IMR-90 (cell line): Measurements from ENCODE around the gene ADARB2. TPM values are rescaled to one million over a fixed set of nuclear protein-coding genes. Genes with fewer than 3 reads are reported as not detected.

Experiments used
- ATAC-seq: fragments of 200-7000 bp; cut with Tn5 transposase; 2 replicates; pipeline ENCODE4 v1.9.1; 2020; ENCODE audit warnings: low read depth, mild to moderate bottlenecking, moderate library complexity
- BruUV-seq: library from RNA; stranded (reverse); fragments of 400-500 nt; replicated peaks from 2 replicates; lab custom pipeline; 2021; lab: Mats Ljungman, UMichigan
- CTCF ChIA-PET: fragments of 300-600 bp; formaldehyde crosslinking; extraction: SDS; loops from one replicate; lab custom pipeline; 2021; ENCODE audit warnings: antibody characterized with exemption; lab: Yijun Ruan, JAX
- POLR2A ChIA-PET: fragments of 300-600 bp; sonication (Branson Sonifier 250); formaldehyde crosslinking; loops from one replicate; lab custom pipeline; 2022; ENCODE audit warnings: antibody characterized with exemption; ENCODE audit not compliant: unreplicated experiment; lab: Charles Lee
- DNase-seq: peaks from one replicate; pipeline ENCODE4 v3.0.0; 2013
- H2AFZ ChIP-seq: replicated peaks from 2 replicates; pipeline ENCODE3; 2013; ENCODE audit warnings: low read length, mild to moderate bottlenecking; ENCODE audit not compliant: poor library complexity
- H2AK5ac ChIP-seq: 2 replicates; pipeline ENCODE4 v1.6.1; 2013; ENCODE audit warnings: low read depth, low read length, inconsistent platforms
- H2AK9ac ChIP-seq: replicated peaks from 2 replicates; pipeline ENCODE3; 2013; ENCODE audit warnings: mild to moderate bottlenecking, low read depth, low read length, moderate library complexity; ENCODE audit not compliant: poor library complexity
- H2BK120ac ChIP-seq: 2 replicates; pipeline ENCODE4 v1.6.1; 2013; ENCODE audit warnings: low read depth, low read length, inconsistent platforms
- H2BK15ac ChIP-seq: 3 replicates; pipeline ENCODE4 v1.6.1; 2013; ENCODE audit warnings: low read depth, low read length, inconsistent platforms
- H2BK20ac ChIP-seq: 2 replicates; pipeline ENCODE4 v1.6.1; 2013; ENCODE audit warnings: low read depth, mild to moderate bottlenecking, inconsistent platforms, low read length, moderate library complexity
- H2BK5ac ChIP-seq: 2 replicates; pipeline ENCODE4 v1.6.1; 2013; ENCODE audit warnings: mild to moderate bottlenecking, low read depth, low read length, inconsistent platforms; ENCODE audit not compliant: poor library complexity, severe bottlenecking
- H3K14ac ChIP-seq: replicated peaks from 2 replicates; pipeline ENCODE4 v1.6.1; 2013; ENCODE audit warnings: low read depth, low read length, inconsistent platforms
- H3K18ac ChIP-seq: 2 replicates; pipeline ENCODE4 v1.6.1; 2013; ENCODE audit warnings: low read depth, low read length, control low read depth
- H3K23ac ChIP-seq: 2 replicates; pipeline ENCODE4 v1.6.1; 2013; ENCODE audit warnings: low read depth, low read length, inconsistent platforms
- H3K27ac ChIP-seq: 2 replicates; pipeline ENCODE4 v1.5.1; 2013; ENCODE audit warnings: mild to moderate bottlenecking, control low read depth, low read length; ENCODE audit not compliant: insufficient read depth
- H3K27me3 ChIP-seq: 2 replicates; pipeline ENCODE4 v1.6.1; 2013; ENCODE audit warnings: low read length; ENCODE audit not compliant: control insufficient read depth, insufficient read depth
- H3K36me3 ChIP-seq: 2 replicates; pipeline ENCODE4 v1.6.1; 2013; ENCODE audit warnings: low read length, mixed read lengths; ENCODE audit not compliant: control insufficient read depth, insufficient read depth
- H3K4ac ChIP-seq: 2 replicates; pipeline ENCODE4 v1.6.1; 2013; ENCODE audit warnings: low read depth, low read length, inconsistent platforms
- H3K4me1 ChIP-seq: 2 replicates; pipeline ENCODE4 v1.6.1; 2013; ENCODE audit warnings: low read length, mixed read lengths; ENCODE audit not compliant: control insufficient read depth, insufficient read depth
- H3K4me2 ChIP-seq: 2 replicates; pipeline ENCODE4 v1.6.1; 2013; ENCODE audit warnings: low read depth, mild to moderate bottlenecking, control low read depth, low read length, moderate library complexity
- H3K4me3 ChIP-seq: 2 replicates; pipeline ENCODE4 v1.5.1; 2013; ENCODE audit warnings: low read depth, mild to moderate bottlenecking, control low read depth, low read length, moderate library complexity; ENCODE audit not compliant: insufficient read depth
- H3K56ac ChIP-seq: 2 replicates; pipeline ENCODE4 v1.6.1; 2013; ENCODE audit warnings: low read length, inconsistent platforms; ENCODE audit not compliant: insufficient read depth; ENCODE audit errors: extremely low read depth
- H3K79me1 ChIP-seq, 2 experiments: 2 replicates each; pipeline ENCODE4 v1.6.1; 2013; ENCODE audit warnings: low read length in 2 of 2, inconsistent platforms in 1 of 2, low read depth in 1 of 2
- H3K9ac ChIP-seq: 2 replicates; pipeline ENCODE4 v1.6.1; 2013; ENCODE audit warnings: low read depth, low read length, control low read depth
- H3K9me1 ChIP-seq: 2 replicates; pipeline ENCODE4 v1.6.1; 2013; ENCODE audit warnings: low read length, inconsistent platforms; ENCODE audit not compliant: insufficient read depth
- H3K9me3 ChIP-seq: 2 replicates; pipeline ENCODE4 v1.6.1; 2013; ENCODE audit warnings: low read length; ENCODE audit not compliant: control insufficient read depth, insufficient read depth
- H4K20me1 ChIP-seq: 2 replicates; pipeline ENCODE4 v1.6.1; 2013; ENCODE audit warnings: low read length, inconsistent platforms; ENCODE audit not compliant: insufficient read depth
- H4K5ac ChIP-seq: 2 replicates; pipeline ENCODE4 v1.6.1; 2013; ENCODE audit warnings: mild to moderate bottlenecking, low read depth, low read length, control low read depth
- H4K8ac ChIP-seq, 2 experiments: 2 replicates each; pipeline ENCODE4 v1.6.1; 2013; ENCODE audit warnings: low read depth in 2 of 2, low read length in 2 of 2, control low read depth in 1 of 2, inconsistent platforms in 1 of 2
- H4K91ac ChIP-seq: 2 replicates; pipeline ENCODE4 v1.6.1; 2013; ENCODE audit warnings: low read depth, low read length, inconsistent platforms; ENCODE audit not compliant: insufficient read depth
- BHLHE40 ChIP-seq: fragments of 150-350 bp; IDR thresholded peaks from 2 replicates; pipeline ENCODE4 v1.6.1; 2016; ENCODE audit warnings: mild to moderate bottlenecking, low read depth, low read length
- CEBPB ChIP-seq: IDR thresholded peaks from 2 replicates; pipeline ENCODE4 v1.6.1; 2012; ENCODE audit warnings: low read depth, low read length, improper control_type of control experiment
- CHD1 ChIP-seq: IDR thresholded peaks from 2 replicates; pipeline ENCODE4 v1.6.1; 2012; ENCODE audit warnings: low read depth, low read length, improper control_type of control experiment
- FOS ChIP-seq: fragments of 150-350 bp; IDR thresholded peaks from 2 replicates; pipeline ENCODE4 v1.6.1; 2016; ENCODE audit warnings: low read depth, low read length
- MAZ ChIP-seq: IDR thresholded peaks from 2 replicates; pipeline ENCODE4 v1.6.1; 2012; ENCODE audit warnings: low read depth, mild to moderate bottlenecking, low read length, improper control_type of control experiment, moderate library complexity, borderline replicate concordance
- MXI1 ChIP-seq: IDR thresholded peaks from 2 replicates; pipeline ENCODE4 v1.6.1; 2012; ENCODE audit warnings: low read depth, mild to moderate bottlenecking, low read length, moderate library complexity, borderline replicate concordance
- POLR2A ChIP-seq: IDR thresholded peaks from 2 replicates; pipeline ENCODE4 v1.6.1; 2012; ENCODE audit warnings: mild to moderate bottlenecking, low read depth, low read length
- RAD21 ChIP-seq: IDR thresholded peaks from 2 replicates; pipeline ENCODE4 v1.6.1; 2012; ENCODE audit warnings: low read length, improper control_type of control experiment
- RCOR1 ChIP-seq: IDR thresholded peaks from 2 replicates; pipeline ENCODE4 v1.6.1; 2012; ENCODE audit warnings: mild to moderate bottlenecking, low read length, improper control_type of control experiment; ENCODE audit not compliant: insufficient replicate concordance
- RFX5 ChIP-seq: IDR thresholded peaks from 2 replicates; pipeline ENCODE4 v1.8.0; 2012; ENCODE audit warnings: low read depth, mild to moderate bottlenecking, low read length, moderate library complexity
- WGBS, 2 experiments: methylation state at CpG; one replicate each; pipeline versions ENCODE4 v1.1.5 to v1.1.7; 2013; ENCODE audit warnings: missing lambda C conversion rate in 2 of 2; ENCODE audit not compliant: insufficient read length in 1 of 2; ENCODE audit errors: extremely low coverage in 2 of 2; 5-methylcytosine and 5-hydroxymethylcytosine counted together
- dilution Hi-C: fragments of 300-500 bp; cut with HindIII; formaldehyde crosslinking; loops from one replicate; pipeline ENCODE4 v1.14.3; 2018; ENCODE audit warnings: low sequenced_read_pairs; ENCODE audit not compliant: unreplicated experiment
- in situ Hi-C: fragments of 300-500 bp; cut with MboI; formaldehyde crosslinking; loops from 3 replicates; pipeline ENCODE4 v1.14.3; 2019; ENCODE audit warnings: low sequenced_read_pairs, inconsistent platforms, mixed read lengths
- intact Hi-C: fragments of 100-400 bp; cut with micrococcal nuclease; formaldehyde crosslinking; loops from 2 replicates; pipeline ENCODE4 v1.10.0; 2022
- polyA plus RNA-seq, 3 experiments: library from polyadenylated mRNA; depleted of rRNA; stranded (reverse); fragments of >200 nt; gene quantifications; 2 replicates each; pipeline ENCODE4 v1.2.3, GENCODE V29; 2012; ENCODE audit warnings: low replicate concordance in 1 of 3
- total RNA-seq: library from RNA; depleted of rRNA; stranded (reverse); fragments of >200 nt; gene quantifications from 2 replicates; pipeline ENCODE4 v1.2.3, GENCODE V29; 2012
- TF ChIP-seq, protein P1 (sequence below): fragments of 150-350 bp; IDR thresholded peaks from 2 replicates; pipeline ENCODE4 v1.6.1; 2016; ENCODE audit warnings: low read depth, mild to moderate bottlenecking, low read length, moderate library complexity, borderline replicate concordance
- TF ChIP-seq, protein P2 (sequence below): fragments of 150-350 bp; IDR thresholded peaks from 2 replicates; pipeline ENCODE4 v1.6.1; 2017; ENCODE audit warnings: mild to moderate bottlenecking, antibody characterized with exemption, low read length, low read depth

Gene ADARB2
- total and polyA plus RNA-seq, 2 of the 4 experiments (the other 2 are of a cell fraction), result not detected

- dilution Hi-C loops, result no loop called here
- Histone ChIP-seq H2BK5ac (no peak overlapping the region), H3K9me3 (peaks cover 46% of the 10 kb centered on the region), H3K18ac (no peak overlapping the region), H2BK20ac (no peak overlapping the region), H3K56ac (no peak overlapping the region), H2BK120ac (no peak overlapping the region), H3K4me3 (no peak overlapping the region), H3K36me3 (no peaks in the 10 kb centered on the region), H3K4me2 (no peak overlapping the region), H4K5ac (no peak overlapping the region), H3K9ac (no peak overlapping the region), H3K9me1 (no peaks in the 10 kb centered on the region), H4K8ac (no peak overlapping the region), H2AFZ (no peak overlapping the region), H2AK5ac (no peak overlapping the region), H3K27me3 (no peaks in the 10 kb centered on the region), H3K4ac (no peak overlapping the region), H4K20me1 (no peaks in the 10 kb centered on the region), H2BK15ac (no peak overlapping the region), H3K14ac (no peak overlapping the region), H4K91ac (no peak overlapping the region), H3K79me1 (no peaks in the 10 kb centered on the region), H3K23ac (no peak overlapping the region), H3K27ac (no peak overlapping the region), H3K4me1 (no peaks in the 10 kb centered on the region), H2AK9ac (no peak overlapping the region)
- no peak for DNase-seq
- CTCF ChIA-PET, result no interaction called here
- TF ChIP-seq, protein P1, sequence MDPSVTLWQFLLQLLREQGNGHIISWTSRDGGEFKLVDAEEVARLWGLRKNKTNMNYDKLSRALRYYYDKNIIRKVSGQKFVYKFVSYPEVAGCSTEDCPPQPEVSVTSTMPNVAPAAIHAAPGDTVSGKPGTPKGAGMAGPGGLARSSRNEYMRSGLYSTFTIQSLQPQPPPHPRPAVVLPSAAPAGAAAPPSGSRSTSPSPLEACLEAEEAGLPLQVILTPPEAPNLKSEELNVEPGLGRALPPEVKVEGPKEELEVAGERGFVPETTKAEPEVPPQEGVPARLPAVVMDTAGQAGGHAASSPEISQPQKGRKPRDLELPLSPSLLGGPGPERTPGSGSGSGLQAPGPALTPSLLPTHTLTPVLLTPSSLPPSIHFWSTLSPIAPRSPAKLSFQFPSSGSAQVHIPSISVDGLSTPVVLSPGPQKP, result no peak
- TF ChIP-seq CEBPB, result no peak
- no peak for TF ChIP-seq RFX5
- no peak for TF ChIP-seq MXI1
- TF ChIP-seq MAZ, result no peak
- TF ChIP-seq RCOR1, result no peak
- TF ChIP-seq FOS, result no peak
- TF ChIP-seq, protein P2, sequence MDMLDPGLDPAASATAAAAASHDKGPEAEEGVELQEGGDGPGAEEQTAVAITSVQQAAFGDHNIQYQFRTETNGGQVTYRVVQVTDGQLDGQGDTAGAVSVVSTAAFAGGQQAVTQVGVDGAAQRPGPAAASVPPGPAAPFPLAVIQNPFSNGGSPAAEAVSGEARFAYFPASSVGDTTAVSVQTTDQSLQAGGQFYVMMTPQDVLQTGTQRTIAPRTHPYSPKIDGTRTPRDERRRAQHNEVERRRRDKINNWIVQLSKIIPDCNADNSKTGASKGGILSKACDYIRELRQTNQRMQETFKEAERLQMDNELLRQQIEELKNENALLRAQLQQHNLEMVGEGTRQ, result no peak
- no peak for TF ChIP-seq RAD21
- TF ChIP-seq CHD1, result no peak
- no peak for TF ChIP-seq BHLHE40
- TF ChIP-seq POLR2A, result no peak
- WGBS, 2 experiments, result 76% methylated on average over 2 of the region's 2 CpGs; no CpG with 5 or more reads in 1 of the 2 experiments
- in situ Hi-C loops, result no loop called here
- POLR2A ChIA-PET, result no interaction called here
- BruUV-seq, result no TSS peak
- ATAC-seq, result no peak
- intact Hi-C loops, result no loop called here
Observed at GRCh38 chr10:1378473-1378872, 358.9 kb downstream of the ADARB2 start.
